H9 (cell line): ENCODE data around the gene JPT2. TPM values are rescaled to one million over a fixed set of nuclear protein-coding genes. Genes with fewer than 3 reads are reported as not detected.

Source experiments
- DNase-seq: peaks from one replicate; pipeline ENCODE4 v3.0.0-alpha.2; 2017
- H2AFZ ChIP-seq: one replicate; pipeline ENCODE4 v1.6.1; 2013; ENCODE audit warnings: mild to moderate bottlenecking, low read length, control low read depth, moderate library complexity
- H2AK5ac ChIP-seq: 2 replicates; pipeline ENCODE4 v1.6.1; 2013; ENCODE audit warnings: low read length, control low read depth, mixed read lengths; ENCODE audit not compliant: insufficient read length
- H2BK120ac ChIP-seq: one replicate; pipeline ENCODE4 v1.6.1; 2013; ENCODE audit warnings: low read depth, mild to moderate bottlenecking, low read length, control low read depth, inconsistent platforms; ENCODE audit not compliant: poor library complexity, severe bottlenecking
- H2BK12ac ChIP-seq: 2 replicates; pipeline ENCODE4 v1.6.1; 2013; ENCODE audit warnings: low read length, control low read depth, mixed read lengths, low read depth; ENCODE audit not compliant: insufficient read length
- H2BK15ac ChIP-seq: 2 replicates; pipeline ENCODE4 v1.6.1; 2013; ENCODE audit warnings: low read depth, low read length, control low read depth
- H2BK20ac ChIP-seq: one replicate; pipeline ENCODE4 v1.6.1; 2013; ENCODE audit warnings: low read depth, mild to moderate bottlenecking, low read length, control low read depth, inconsistent platforms; ENCODE audit not compliant: poor library complexity, severe bottlenecking
- H2BK5ac ChIP-seq: 2 replicates; pipeline ENCODE4 v1.6.1; 2013; ENCODE audit warnings: low read length, control low read depth, mixed read lengths; ENCODE audit not compliant: insufficient read length
- H3K14ac ChIP-seq: 2 replicates; pipeline ENCODE4 v1.6.1; 2013; ENCODE audit warnings: low read length, control low read depth; ENCODE audit not compliant: insufficient read depth
- H3K18ac ChIP-seq: 2 replicates; pipeline ENCODE4 v1.6.1; 2013; ENCODE audit warnings: low read depth, mild to moderate bottlenecking, mixed read lengths, low read length, control low read depth; ENCODE audit not compliant: insufficient read length
- H3K23ac ChIP-seq: 2 replicates; pipeline ENCODE4 v1.6.1; 2013; ENCODE audit warnings: low read length, control low read depth, mixed read lengths, low read depth; ENCODE audit not compliant: insufficient read length
- H3K23me2 ChIP-seq: 2 replicates; pipeline ENCODE4 v1.6.1; 2013; ENCODE audit warnings: low read depth, mild to moderate bottlenecking, mixed read lengths, low read length, control low read depth; ENCODE audit not compliant: insufficient read length, poor library complexity, severe bottlenecking
- H3K27ac ChIP-seq: 2 replicates; pipeline ENCODE4 v1.5.1; 2013; ENCODE audit warnings: low read length, control low read depth, mixed read lengths, low read depth; ENCODE audit not compliant: insufficient read length
- H3K27me3 ChIP-seq: 2 replicates; pipeline ENCODE4 v1.6.1; 2013; ENCODE audit warnings: low read length, control low read depth, inconsistent platforms; ENCODE audit not compliant: insufficient read depth
- H3K4ac ChIP-seq: 2 replicates; pipeline ENCODE4 v1.6.1; 2013; ENCODE audit warnings: low read depth, mild to moderate bottlenecking, control low read depth, inconsistent platforms, low read length, moderate library complexity
- H3K4me1 ChIP-seq: 2 replicates; pipeline ENCODE4 v1.6.1; 2013; ENCODE audit warnings: low read length, control low read depth, inconsistent platforms; ENCODE audit not compliant: insufficient read depth
- H3K4me2 ChIP-seq: 2 replicates; pipeline ENCODE4 v1.6.1; 2013; ENCODE audit warnings: low read length, control low read depth, mixed read lengths; ENCODE audit not compliant: insufficient read length, insufficient read depth
- H3K56ac ChIP-seq: 2 replicates; pipeline ENCODE4 v1.6.1; 2013; ENCODE audit warnings: low read depth, mild to moderate bottlenecking, mixed read lengths, low read length, control low read depth; ENCODE audit not compliant: insufficient read length
- H3K79me1 ChIP-seq: 2 replicates; pipeline ENCODE4 v1.6.1; 2013; ENCODE audit warnings: low read depth, mild to moderate bottlenecking, moderate library complexity, low read length, control low read depth, inconsistent platforms; ENCODE audit not compliant: insufficient read depth, poor library complexity, severe bottlenecking
- H3K79me2 ChIP-seq: 2 replicates; pipeline ENCODE4 v1.6.1; 2013; ENCODE audit warnings: low read length, control low read depth, inconsistent platforms; ENCODE audit not compliant: insufficient read depth
- H3K9ac ChIP-seq: 2 replicates; pipeline ENCODE4 v1.6.1; 2013; ENCODE audit warnings: low read length, control low read depth, mixed read lengths; ENCODE audit not compliant: insufficient read length; ENCODE audit errors: extremely low read depth
- H3K9me3 ChIP-seq: one replicate; pipeline ENCODE4 v1.6.1; 2013; ENCODE audit warnings: low read depth, low read length, inconsistent platforms; ENCODE audit not compliant: control insufficient read depth
- H3T11ph ChIP-seq: one replicate; pipeline ENCODE4 v1.6.1; 2013; ENCODE audit warnings: mild to moderate bottlenecking, low read length, control low read depth, inconsistent platforms
- H4K20me1 ChIP-seq: one replicate; pipeline ENCODE4 v1.6.1; 2013; ENCODE audit not compliant: control insufficient read depth, insufficient read length, insufficient read depth
- H4K5ac ChIP-seq: 2 replicates; pipeline ENCODE4 v1.6.1; 2013; ENCODE audit warnings: low read depth, mild to moderate bottlenecking, mixed read lengths, low read length, control low read depth; ENCODE audit not compliant: insufficient read length
- H4K8ac ChIP-seq: replicated peaks from 2 replicates; pipeline ENCODE4 v1.6.1; 2013; ENCODE audit warnings: low read length, control low read depth, mixed read lengths, low read depth; ENCODE audit not compliant: insufficient read length
- H4K91ac ChIP-seq: 2 replicates; pipeline ENCODE4 v1.6.1; 2013; ENCODE audit warnings: low read depth, mild to moderate bottlenecking, moderate library complexity, mixed read lengths, low read length, control low read depth; ENCODE audit not compliant: insufficient read length
- H3K27ac Mint-ChIP-seq, 3 experiments: 2 replicates in 2 of 3; 3 replicates in 1 of 3; pipeline ENCODE4 v1.8.0; 2020 to 2021; ENCODE audit warnings: mixed read lengths in 3 of 3, mild to moderate bottlenecking in 1 of 3, moderate library complexity in 1 of 3
- H3K27me3 Mint-ChIP-seq: 2 replicates; pipeline ENCODE4 v1.8.0; 2021; ENCODE audit warnings: low read depth, mild to moderate bottlenecking, moderate library complexity, mixed read lengths
- H3K36me3 Mint-ChIP-seq, 3 experiments: 2 replicates in 2 of 3; 3 replicates in 1 of 3; pipeline ENCODE4 v1.8.0; 2020 to 2021; ENCODE audit warnings: low read depth in 3 of 3, mixed read lengths in 3 of 3; ENCODE audit not compliant: insufficient read depth in 1 of 3
- H3K4me1 Mint-ChIP-seq, 2 experiments: 2 replicates each; pipeline ENCODE4 v1.8.0; 2020; ENCODE audit warnings: mixed read lengths in 2 of 2
- H3K4me3 Mint-ChIP-seq, 2 experiments: 2 replicates in 1 of 2; 3 replicates in 1 of 2; pipeline ENCODE4 v1.8.0; 2020 to 2021; ENCODE audit warnings: mild to moderate bottlenecking in 2 of 2, mixed read lengths in 2 of 2, moderate library complexity in 1 of 2
- H3K9me3 Mint-ChIP-seq, 2 experiments: 2 replicates in 1 of 2; 3 replicates in 1 of 2; pipeline ENCODE4 v1.8.0; 2020; ENCODE audit warnings: mild to moderate bottlenecking in 2 of 2, mixed read lengths in 2 of 2, moderate library complexity in 1 of 2
- WGBS: extraction: QIAGEN DNeasy Blood & Tissue Kit; methylation state at CpG from one replicate; pipeline ENCODE4 v1.1.7; 2013; ENCODE audit warnings: missing lambda C conversion rate, low lambda C conversion rate, mixed read lengths; ENCODE audit not compliant: insufficient read length; ENCODE audit errors: extremely low coverage; 5-methylcytosine and 5-hydroxymethylcytosine counted together
- total RNA-seq: library from RNA; stranded (reverse); gene quantifications from 2 replicates; pipeline ENCODE4 v1.2.1, GENCODE V29; 2021
- TF ChIP-seq, protein P1 (sequence below): fragments of 200-600 bp; sonication (generic); conservative IDR thresholded peaks from 3 replicates; pipeline ENCODE4 v1.8.0; 2021; ENCODE audit warnings: antibody characterized with exemption, mild to moderate bottlenecking

Gene JPT2
- total RNA-seq, 1 experiment from 2014 or later: 206 TPM

DNA sequence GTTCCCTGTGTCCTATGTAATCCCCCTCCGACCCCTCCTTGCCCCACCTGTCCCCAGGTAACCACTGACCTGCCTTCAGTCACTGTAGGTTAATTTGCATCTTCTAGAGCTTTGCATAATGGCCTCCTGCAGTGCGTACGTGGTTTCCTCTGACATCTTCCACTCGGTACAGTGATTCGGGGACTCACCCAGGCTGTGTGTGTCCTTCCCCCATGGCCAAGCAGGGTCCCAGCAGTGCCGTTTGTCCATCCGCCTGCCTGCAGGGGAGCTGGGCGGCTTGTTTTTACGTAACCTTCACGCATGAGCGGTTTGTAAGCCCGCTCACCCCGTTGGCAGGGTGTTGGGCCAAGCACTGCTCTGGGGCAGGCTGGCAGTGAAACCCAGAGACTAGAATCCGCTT lies 35.9 kb downstream of the JPT2 start:
- no peak overlapping the region for H3K9ac ChIP-seq
- no peaks in the 10 kb centered on the region for H3K23me2 ChIP-seq
- no peak overlapping the region for H4K8ac ChIP-seq
- H2BK20ac ChIP-seq: no peak overlapping the region
- H3K18ac ChIP-seq: no peak overlapping the region
- no peak overlapping the region for H2BK5ac ChIP-seq
- no peaks in the 10 kb centered on the region for H4K20me1 ChIP-seq
- peak overlapping the region; percentile 86; the same call in 1 of the 2 replicates for H3K14ac ChIP-seq
- no peak overlapping the region for H3K27ac ChIP-seq
- peak; percentile 53 for DNase-seq
- Mint-ChIP-seq H3K27me3 (no peaks in the 10 kb centered on the region), H3K27ac (peak overlapping the region; percentile 67 to 87 (median 82); a peak in 5 of 7 replicates), H3K36me3 (no peaks in the 10 kb centered on the region), H3K4me3 (peak overlapping the region in 1 of 2 experiments; percentile 59; a peak in 3 of 5 replicates), H3K9me3 (no peaks in the 10 kb centered on the region), H3K4me1 (peaks cover 24 to 27% of the 10 kb centered on the region in 2 experiments)
- no peaks in the 10 kb centered on the region for H3K4me1 ChIP-seq
- H4K5ac ChIP-seq: no peak overlapping the region
- no peak overlapping the region for H2BK15ac ChIP-seq
- no peaks in the 10 kb centered on the region for H3K9me3 ChIP-seq
- H3K56ac ChIP-seq: no peak overlapping the region
- no peak overlapping the region for H2BK120ac ChIP-seq
- no peak overlapping the region for H4K91ac ChIP-seq
- H3K4me2 ChIP-seq: peak overlapping the region; percentile 45
- H2AFZ ChIP-seq: no peak overlapping the region
- H2AK5ac ChIP-seq: no peak overlapping the region
- H3K27me3 ChIP-seq: no peaks in the 10 kb centered on the region
- WGBS: no CpG with 5 or more reads among the region's 14 CpGs
- H3K79me2 ChIP-seq: peaks cover 4% of the 10 kb centered on the region; the same call in 1 of the 2 replicates
- no peak overlapping the region for H3T11ph ChIP-seq
- H3K79me1 ChIP-seq: peaks cover 13% of the 10 kb centered on the region
- no peak overlapping the region for H3K4ac ChIP-seq
- H2BK12ac ChIP-seq: no peak overlapping the region
- TF ChIP-seq, protein P1, sequence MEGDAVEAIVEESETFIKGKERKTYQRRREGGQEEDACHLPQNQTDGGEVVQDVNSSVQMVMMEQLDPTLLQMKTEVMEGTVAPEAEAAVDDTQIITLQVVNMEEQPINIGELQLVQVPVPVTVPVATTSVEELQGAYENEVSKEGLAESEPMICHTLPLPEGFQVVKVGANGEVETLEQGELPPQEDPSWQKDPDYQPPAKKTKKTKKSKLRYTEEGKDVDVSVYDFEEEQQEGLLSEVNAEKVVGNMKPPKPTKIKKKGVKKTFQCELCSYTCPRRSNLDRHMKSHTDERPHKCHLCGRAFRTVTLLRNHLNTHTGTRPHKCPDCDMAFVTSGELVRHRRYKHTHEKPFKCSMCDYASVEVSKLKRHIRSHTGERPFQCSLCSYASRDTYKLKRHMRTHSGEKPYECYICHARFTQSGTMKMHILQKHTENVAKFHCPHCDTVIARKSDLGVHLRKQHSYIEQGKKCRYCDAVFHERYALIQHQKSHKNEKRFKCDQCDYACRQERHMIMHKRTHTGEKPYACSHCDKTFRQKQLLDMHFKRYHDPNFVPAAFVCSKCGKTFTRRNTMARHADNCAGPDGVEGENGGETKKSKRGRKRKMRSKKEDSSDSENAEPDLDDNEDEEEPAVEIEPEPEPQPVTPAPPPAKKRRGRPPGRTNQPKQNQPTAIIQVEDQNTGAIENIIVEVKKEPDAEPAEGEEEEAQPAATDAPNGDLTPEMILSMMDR: no peak
- H3K23ac ChIP-seq: no peak overlapping the region
